Muscle layer of colon (tissue), 2 donors: Measurements from ENCODE around the gene ZFYVE9.
"Not testable (repeated sequence)": the region's sequence is repeated elsewhere in the genome, so short reads cannot be mapped to it uniquely, and the experiment has no call there.

ENCODE experiments used
- H3K27ac ChIP-seq: one replicate; pipeline ENCODE4 v1.7.0; 2013; ENCODE audit warnings: low read depth, mild to moderate bottlenecking, low read length, moderate library complexity
- H3K27me3 ChIP-seq, 2 donors: one replicate each; pipeline ENCODE4 v1.7.0; 2013; ENCODE audit warnings: low read length in 2 of 2, mild to moderate bottlenecking in 2 of 2; ENCODE audit not compliant: insufficient read depth in 2 of 2, control insufficient read depth in 1 of 2
- H3K36me3 ChIP-seq: one replicate; pipeline ENCODE4 v1.7.0; 2013; ENCODE audit warnings: mild to moderate bottlenecking, low read length; ENCODE audit not compliant: insufficient read depth
- H3K4me1 ChIP-seq: one replicate; pipeline ENCODE4 v1.7.0; 2013; ENCODE audit warnings: mild to moderate bottlenecking, low read length; ENCODE audit not compliant: insufficient read depth
- H3K4me3 ChIP-seq, 2 donors: one replicate each; pipeline ENCODE4 v1.7.0; 2013; ENCODE audit warnings: low read length in 2 of 2, low read depth in 1 of 2, mild to moderate bottlenecking in 1 of 2, moderate library complexity in 1 of 2
- H3K9ac ChIP-seq: one replicate; pipeline ENCODE4 v1.7.0; 2013; ENCODE audit warnings: low read length
- H3K9me3 ChIP-seq: one replicate; pipeline ENCODE4 v1.7.0; 2013; ENCODE audit warnings: mild to moderate bottlenecking, low read length
- donor health status: abdominal sarcoma.
- donor health status: Adenocarcinoma of cecum.

Gene ZFYVE9

GRCh38 chr1:52153898-52154297 is 12.0 kb downstream of the ZFYVE9 start:
- Histone ChIP-seq H3K9me3 (no peaks in the 10 kb centered on the region), H3K36me3 (no peaks in the 10 kb centered on the region), H3K27ac (no peak overlapping the region), H3K9ac (no peak overlapping the region), H3K27me3 (no peaks in the 10 kb centered on the region), H3K4me3 (no peak overlapping the region), H3K4me1 (peaks cover 23% of the 10 kb centered on the region)

DNA sequence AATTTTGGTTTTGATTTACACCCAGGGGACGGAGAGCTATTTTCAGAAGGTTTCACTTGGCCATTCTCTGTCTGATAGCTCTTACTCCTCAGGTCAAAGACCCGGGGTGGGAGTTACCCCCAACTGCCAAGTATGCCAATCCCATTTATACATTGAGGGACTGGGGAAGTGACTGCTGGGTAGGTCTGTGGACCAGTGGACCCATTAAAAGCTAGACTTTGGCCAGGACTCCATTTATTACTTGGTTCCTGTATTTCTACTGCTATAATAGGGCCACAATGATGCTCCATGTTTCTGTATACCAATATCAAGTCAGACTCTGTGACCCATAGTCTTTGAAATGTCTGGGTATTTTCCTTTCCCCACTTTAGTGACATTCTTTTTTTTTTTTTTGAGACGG is 14.6 kb downstream of the ZFYVE9 start:
- no peak overlapping the region for H3K9ac ChIP-seq
- H3K4me1 ChIP-seq: peaks cover 16% of the 10 kb centered on the region
- no peaks in the 10 kb centered on the region for H3K27me3 ChIP-seq
- no peaks in the 10 kb centered on the region for H3K36me3 ChIP-seq
- no peaks in the 10 kb centered on the region for H3K9me3 ChIP-seq
- no peak overlapping the region for H3K4me3 ChIP-seq
- no peak overlapping the region for H3K27ac ChIP-seq

DNA sequence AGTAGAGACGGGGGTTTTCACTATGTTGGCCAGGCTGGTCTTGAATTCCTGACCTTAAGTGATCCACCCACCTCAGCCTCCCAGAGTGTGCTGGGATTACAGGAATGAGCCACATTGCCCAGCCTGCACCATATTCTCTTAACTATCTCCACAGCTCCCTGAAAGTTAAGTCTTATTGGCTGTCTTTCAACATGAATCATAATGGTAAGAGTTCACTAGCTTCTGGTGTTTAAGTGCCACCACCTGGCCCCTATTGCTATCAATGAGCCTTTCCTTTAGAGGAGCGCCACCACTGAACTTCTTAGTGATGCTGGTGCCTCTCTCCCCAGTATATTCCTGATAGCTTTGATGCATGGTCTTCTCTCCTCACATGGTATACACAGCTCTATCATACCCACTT is 15.7 kb downstream of the ZFYVE9 start:
- Histone ChIP-seq H3K4me1 (peaks cover 16% of the 10 kb centered on the region), H3K9me3 (no peaks in the 10 kb centered on the region), H3K27ac (no peak overlapping the region)

GRCh38 chr1:52158218-52158617 is 16.3 kb downstream of the ZFYVE9 start:
- no peaks in the 10 kb centered on the region for H3K36me3 ChIP-seq
- H3K9me3 ChIP-seq: no peaks in the 10 kb centered on the region
- no peak overlapping the region for H3K4me3 ChIP-seq
- H3K4me1 ChIP-seq: peaks cover 15% of the 10 kb centered on the region
- no peak overlapping the region for H3K27ac ChIP-seq
- H3K27me3 ChIP-seq: no peaks in the 10 kb centered on the region
- H3K9ac ChIP-seq: no peak overlapping the region

More for the DNA sequence above, 15.7 kb downstream of the ZFYVE9 start:
- Histone ChIP-seq H3K9ac (no peak overlapping the region), H3K27me3 (no peaks in the 10 kb centered on the region), H3K4me3 (no peak overlapping the region), H3K36me3 (no peaks in the 10 kb centered on the region)

DNA sequence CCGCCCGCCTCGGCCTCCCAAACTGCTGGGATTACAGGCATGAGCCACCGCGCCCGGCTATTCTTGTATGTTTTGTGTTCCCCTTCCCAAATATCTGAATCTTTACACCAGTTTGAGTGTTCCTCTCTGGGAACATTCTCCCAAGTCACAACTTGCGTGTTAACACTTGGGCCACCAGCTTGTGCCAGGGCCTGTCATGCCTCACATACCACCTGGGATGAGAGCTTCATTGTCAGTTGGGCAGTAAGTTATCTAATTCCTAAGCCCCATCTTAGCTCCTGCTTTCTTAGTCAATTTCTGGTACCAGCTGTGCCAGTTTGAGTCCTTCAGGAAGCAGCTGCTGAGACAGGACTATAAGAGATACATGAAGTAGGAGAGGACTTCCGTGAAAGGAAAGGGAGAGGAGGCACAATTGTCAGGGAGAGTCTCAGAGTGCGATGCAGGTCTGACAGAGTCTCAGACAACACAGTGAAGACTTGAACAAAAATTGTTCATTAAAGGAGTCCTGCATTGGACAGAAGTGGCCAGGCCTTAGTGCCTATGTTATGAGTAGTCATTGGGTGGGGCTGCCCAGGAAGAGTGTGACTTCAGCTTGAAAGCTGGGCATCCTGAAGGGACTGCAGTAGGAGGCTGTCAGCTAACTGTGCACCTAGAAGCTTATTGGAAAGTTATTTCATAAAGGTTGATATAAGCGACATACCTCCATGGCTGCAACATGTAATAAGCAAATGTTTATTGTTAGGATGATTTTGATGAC is 17.3 kb downstream of the ZFYVE9 start:
- Histone ChIP-seq H3K27ac (no peak overlapping the region), H3K4me1 (peaks cover 5% of the 10 kb centered on the region), H3K36me3 (no peaks in the 10 kb centered on the region), H3K27me3 (no peaks in the 10 kb centered on the region), H3K9me3 (no peaks in the 10 kb centered on the region), H3K9ac (no peak overlapping the region), H3K4me3 (no peak overlapping the region)

DNA sequence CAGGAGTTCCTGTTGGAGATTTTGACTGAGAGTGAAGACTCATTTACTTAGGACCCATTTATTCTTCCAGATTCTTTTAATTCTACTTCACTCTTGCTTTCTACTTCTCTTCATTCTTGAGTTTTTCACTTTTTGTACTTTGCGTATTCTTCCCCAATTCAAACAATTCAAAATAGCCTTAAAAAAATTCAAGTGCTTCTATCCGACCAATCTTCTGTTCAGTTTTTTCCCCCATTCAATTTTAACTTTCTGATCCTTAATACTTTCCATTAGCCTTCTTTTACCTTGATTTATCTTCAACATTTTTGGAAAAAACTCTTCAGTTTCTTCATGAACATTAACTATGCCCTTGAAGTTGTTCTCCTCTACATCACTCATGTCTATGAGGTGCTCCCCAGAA is 21.1 kb downstream of the ZFYVE9 start:
- H3K4me3 ChIP-seq: no peak overlapping the region
- no peaks in the 10 kb centered on the region for H3K9me3 ChIP-seq
- no peaks in the 10 kb centered on the region for H3K36me3 ChIP-seq
- no peak overlapping the region for H3K9ac ChIP-seq
- no peaks in the 10 kb centered on the region for H3K27me3 ChIP-seq
- no peak overlapping the region for H3K27ac ChIP-seq
- H3K4me1 ChIP-seq: peaks cover 2% of the 10 kb centered on the region

- Histone ChIP-seq H3K9me3 (no peaks in the 10 kb centered on the region), H3K36me3 (no peaks in the 10 kb centered on the region), H3K4me1 (no peaks in the 10 kb centered on the region), H3K4me3 (no peak overlapping the region), H3K27me3 (no peaks in the 10 kb centered on the region), H3K9ac (no peak overlapping the region), H3K27ac (no peak overlapping the region)
Measured at GRCh38 chr1:52164604-52165003, 22.7 kb downstream of the ZFYVE9 start.

GRCh38 chr1:52166996-52167753 is 25.3 kb downstream of the ZFYVE9 start:
- no peak overlapping the region for H3K4me3 ChIP-seq
- H3K36me3 ChIP-seq: no peaks in the 10 kb centered on the region
- H3K9me3 ChIP-seq: no peaks in the 10 kb centered on the region
- no peak overlapping the region for H3K27ac ChIP-seq
- no peaks in the 10 kb centered on the region for H3K27me3 ChIP-seq
- no peaks in the 10 kb centered on the region for H3K4me1 ChIP-seq
- H3K9ac ChIP-seq: no peak overlapping the region

GRCh38 chr1:52168373-52169080 is 26.6 kb downstream of the ZFYVE9 start:
- Histone ChIP-seq H3K9me3 (no peaks in the 10 kb centered on the region), H3K4me3 (no peak overlapping the region), H3K27me3 (no peaks in the 10 kb centered on the region), H3K4me1 (no peaks in the 10 kb centered on the region), H3K27ac (no peak overlapping the region), H3K9ac (no peak overlapping the region), H3K36me3 (no peaks in the 10 kb centered on the region)

DNA sequence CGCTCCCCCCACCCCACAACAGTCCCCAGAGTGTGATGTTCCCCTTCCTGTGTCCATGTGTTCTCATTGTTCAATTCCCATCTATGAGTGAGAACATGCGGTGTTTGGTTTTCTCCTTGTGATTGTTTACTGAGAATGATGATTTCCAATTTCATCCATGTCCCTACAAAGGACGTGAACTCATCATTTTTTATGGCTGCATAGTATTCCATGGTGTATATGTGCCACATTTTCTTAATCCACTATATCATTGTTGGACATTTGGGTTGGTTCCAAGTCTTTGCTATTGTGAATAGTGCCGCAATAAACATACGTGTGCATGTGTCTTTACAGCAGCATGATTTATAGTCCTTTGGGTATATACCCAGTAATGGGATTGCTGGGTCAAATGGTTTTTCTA is 29.3 kb downstream of the ZFYVE9 start:
- H3K27me3 ChIP-seq, H3K4me3 ChIP-seq, H3K27ac ChIP-seq, H3K36me3 ChIP-seq, H3K4me1 ChIP-seq, H3K9ac ChIP-seq, H3K9me3 ChIP-seq: not testable (repeated sequence)

- Histone ChIP-seq H3K36me3 (no peaks in the 10 kb centered on the region), H3K27ac (no peak overlapping the region), H3K27me3 (no peaks in the 10 kb centered on the region), H3K9ac (no peak overlapping the region), H3K4me1 (no peaks in the 10 kb centered on the region), H3K4me3 (no peak overlapping the region), H3K9me3 (no peaks in the 10 kb centered on the region)
Measured at GRCh38 chr1:52179073-52179472, 37.2 kb downstream of the ZFYVE9 start.
